ENCODE results near the gene KMT2A. TPM values are rescaled to one million over a fixed set of nuclear protein-coding genes. Genes with fewer than 3 reads are reported as not detected.

KMT2A gene
- total and polyA plus RNA-seq, 5 donors from 2014 or later, result 12.1 to 179 (median 18.4) TPM

GRCh38 chr11:118536726-118537125 lies 100.4 kb downstream of the KMT2A start:
- Histone ChIP-seq H3K27me3 (ENCODE audit: control insufficient read depth, insufficient read depth, low read length) (no peaks in the 10 kb centered on the region), H3K4me3 (ENCODE audit: low read depth, low read length) (no peak overlapping the region), H3K9me3 (ENCODE audit: control insufficient read depth in 2 of 2, low read length in 2 of 2) (no peaks in the 10 kb centered on the region), H3K4me1 (ENCODE audit: control insufficient read depth, insufficient read depth, low read length, poor library complexity, severe bottlenecking) (peaks cover 3% of the 10 kb centered on the region), H3K36me3 (ENCODE audit: control insufficient read depth, insufficient read depth, low read length) (no peaks in the 10 kb centered on the region), H3K27ac (ENCODE audit: insufficient read depth, low read length, poor library complexity, severe bottlenecking) (no peak overlapping the region)
- DNase-seq (no peak), ATAC-seq (ENCODE audit: low read depth in 2 of 2) (no peak)
- H3K4me1 Mint-ChIP-seq, result peaks cover 0 to 7% (median 2%) of the 10 kb centered on the region in 4 donors
- peaks cover 18% of the 10 kb centered on the region for H3K36me3 Mint-ChIP-seq
- H3K27me3 Mint-ChIP-seq, result no peaks in the 10 kb centered on the region
- H3K9me3 Mint-ChIP-seq, result no peaks in the 10 kb centered on the region
- peak overlapping the region in 1 of 4 donors; percentile 55 for H3K4me3 Mint-ChIP-seq
- no peak overlapping the region for H3K27ac Mint-ChIP-seq

DNA sequence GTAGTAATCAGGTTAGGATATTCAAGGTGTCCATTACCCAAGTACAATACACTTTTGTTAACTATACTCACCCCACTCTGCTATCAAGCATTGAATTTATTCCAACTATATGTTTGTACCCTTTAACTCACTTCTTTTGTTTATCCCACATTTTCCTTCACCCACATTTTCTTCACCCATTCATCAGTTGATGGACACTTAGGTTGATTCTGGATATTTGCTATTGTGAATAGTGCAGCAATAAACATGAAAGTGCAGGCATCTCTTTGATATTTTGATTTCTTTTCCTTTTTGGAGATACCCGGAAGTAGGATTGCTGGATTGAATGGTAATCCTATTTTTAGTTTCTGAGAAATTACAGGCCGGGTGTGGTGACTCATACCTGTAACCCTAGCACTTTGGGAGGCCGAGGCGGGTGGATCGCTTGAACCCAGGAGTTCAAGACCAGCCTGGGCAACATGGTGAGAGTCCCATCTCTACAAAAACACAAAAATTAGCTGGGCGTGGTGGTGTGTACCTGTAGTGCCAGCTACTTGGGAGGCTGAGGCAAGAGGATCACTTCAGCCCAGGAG lies 101.2 kb downstream of the KMT2A start:
- Mint-ChIP-seq H3K27me3 (no peaks in the 10 kb centered on the region), H3K4me1 (peaks cover 0 to under 1% (median 0%) of the 10 kb centered on the region in 4 donors), H3K4me3 (no peak overlapping the region), H3K9me3 (no peaks in the 10 kb centered on the region), H3K36me3 (peaks cover 18% of the 10 kb centered on the region), H3K27ac (no peak overlapping the region)
- no peaks in the 10 kb centered on the region for H3K27me3 ChIP-seq (ENCODE audit: control insufficient read depth, insufficient read depth, low read length)
- no peaks in the 10 kb centered on the region for H3K4me1 ChIP-seq (ENCODE audit: control insufficient read depth, insufficient read depth, low read length, poor library complexity, severe bottlenecking)
- H3K36me3 ChIP-seq (ENCODE audit: control insufficient read depth, insufficient read depth, low read length), result no peaks in the 10 kb centered on the region
- no peak overlapping the region for H3K4me3 ChIP-seq (ENCODE audit: low read depth, low read length)
- ATAC-seq (ENCODE audit: low read depth in 2 of 2), result no peak
- no peak for DNase-seq
- H3K9me3 ChIP-seq (ENCODE audit: control insufficient read depth in 2 of 2, low read length in 2 of 2), result no peaks in the 10 kb centered on the region
- H3K27ac ChIP-seq (ENCODE audit: insufficient read depth, low read length, poor library complexity, severe bottlenecking), result no peak overlapping the region

DNA sequence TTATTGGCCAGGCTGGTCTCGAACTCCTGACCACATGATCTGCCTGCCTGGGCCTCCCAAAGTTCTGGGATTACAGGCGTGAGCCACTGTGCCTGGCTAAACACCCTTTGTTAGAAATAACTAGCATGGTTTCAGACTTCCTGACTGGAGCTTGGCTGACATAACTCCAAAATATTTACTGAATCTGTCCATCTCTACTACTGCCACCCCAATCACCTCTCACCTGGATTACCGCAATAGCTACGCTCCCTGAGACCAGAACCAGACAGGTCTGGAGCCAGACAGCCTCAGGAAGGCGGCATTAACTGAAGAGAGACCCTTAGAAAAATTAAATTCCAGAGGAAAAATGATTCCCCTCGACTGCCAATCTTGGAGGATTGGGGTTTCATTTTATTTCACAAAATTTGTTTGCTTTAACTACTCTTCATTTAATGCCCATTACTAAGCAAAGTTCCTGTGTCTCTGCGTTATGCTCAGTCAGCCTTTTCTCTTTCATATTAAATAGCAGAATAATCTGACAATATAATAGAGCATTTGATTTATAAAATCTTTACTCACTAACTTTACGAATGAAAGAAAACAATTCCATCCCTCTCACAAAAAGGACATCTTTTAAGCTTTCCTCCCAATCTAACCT lies 107.8 kb downstream of the KMT2A start:
- Mint-ChIP-seq H3K27me3 (no peaks in the 10 kb centered on the region), H3K4me1 (no peaks in the 10 kb centered on the region), H3K4me3 (no peak overlapping the region), H3K36me3 (peaks cover 9% of the 10 kb centered on the region), H3K9me3 (no peaks in the 10 kb centered on the region), H3K27ac (no peak overlapping the region)
- Histone ChIP-seq H3K27ac (ENCODE audit: insufficient read depth, low read length, poor library complexity, severe bottlenecking) (no peak overlapping the region), H3K27me3 (ENCODE audit: control insufficient read depth, insufficient read depth, low read length) (no peaks in the 10 kb centered on the region), H3K9me3 (ENCODE audit: control insufficient read depth in 2 of 2, low read length in 2 of 2) (no peaks in the 10 kb centered on the region), H3K4me3 (ENCODE audit: low read depth, low read length) (no peak overlapping the region), H3K36me3 (ENCODE audit: control insufficient read depth, insufficient read depth, low read length) (peaks cover 8% of the 10 kb centered on the region), H3K4me1 (ENCODE audit: control insufficient read depth, insufficient read depth, low read length, poor library complexity, severe bottlenecking) (no peaks in the 10 kb centered on the region)
- ATAC-seq (ENCODE audit: low read depth in 2 of 2) (no peak), DNase-seq (no peak)

DNA sequence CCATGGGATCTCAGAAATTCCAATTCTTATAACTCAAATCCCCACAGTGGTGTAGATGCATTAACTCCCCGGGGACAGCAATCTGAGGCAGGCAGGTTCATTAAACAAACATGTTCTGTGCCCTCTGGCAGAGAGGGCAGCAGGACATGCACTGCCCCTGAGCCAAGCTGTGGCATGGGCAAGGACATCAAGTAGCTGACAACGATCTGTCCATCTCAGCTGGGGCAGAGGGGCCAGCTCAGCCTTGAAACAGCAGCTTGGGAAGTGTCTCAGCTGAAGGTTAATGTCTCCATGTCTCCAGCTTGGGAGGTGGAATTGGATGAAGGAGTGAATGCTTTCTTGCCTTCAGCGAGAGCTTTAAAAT lies 108.3 kb downstream of the KMT2A start:
- Mint-ChIP-seq H3K4me3 (no peak overlapping the region), H3K9me3 (no peaks in the 10 kb centered on the region), H3K36me3 (peaks cover 9% of the 10 kb centered on the region), H3K4me1 (no peaks in the 10 kb centered on the region), H3K27me3 (no peaks in the 10 kb centered on the region), H3K27ac (no peak overlapping the region)
- peaks cover 8% of the 10 kb centered on the region for H3K36me3 ChIP-seq (ENCODE audit: control insufficient read depth, insufficient read depth, low read length)
- no peaks in the 10 kb centered on the region for H3K9me3 ChIP-seq (ENCODE audit: control insufficient read depth in 2 of 2, low read length in 2 of 2)
- no peak overlapping the region for H3K4me3 ChIP-seq (ENCODE audit: low read depth, low read length)
- DNase-seq, result no peak
- H3K27me3 ChIP-seq (ENCODE audit: control insufficient read depth, insufficient read depth, low read length), result no peaks in the 10 kb centered on the region
- H3K27ac ChIP-seq (ENCODE audit: insufficient read depth, low read length, poor library complexity, severe bottlenecking), result no peak overlapping the region
- ATAC-seq (ENCODE audit: low read depth in 2 of 2), result no peak
- H3K4me1 ChIP-seq (ENCODE audit: control insufficient read depth, insufficient read depth, low read length, poor library complexity, severe bottlenecking), result no peaks in the 10 kb centered on the region

GRCh38 chr11:118545533-118545932 lies 109.2 kb downstream of the KMT2A start:
- peak overlapping the region in 1 of 3 donors; percentile 3 for H3K27ac Mint-ChIP-seq
- H3K4me1 Mint-ChIP-seq, result no peaks in the 10 kb centered on the region
- H3K9me3 Mint-ChIP-seq, result no peaks in the 10 kb centered on the region
- H3K36me3 ChIP-seq (ENCODE audit: control insufficient read depth, insufficient read depth, low read length), result peaks cover 8% of the 10 kb centered on the region
- H3K27ac ChIP-seq (ENCODE audit: insufficient read depth, low read length, poor library complexity, severe bottlenecking), result no peak overlapping the region
- no peaks in the 10 kb centered on the region for H3K27me3 Mint-ChIP-seq
- peaks cover 5% of the 10 kb centered on the region for H3K36me3 Mint-ChIP-seq
- no peaks in the 10 kb centered on the region for H3K9me3 ChIP-seq (ENCODE audit: control insufficient read depth in 2 of 2, low read length in 2 of 2)
- H3K4me3 Mint-ChIP-seq, result no peak overlapping the region
- no peak overlapping the region for H3K4me3 ChIP-seq (ENCODE audit: low read depth, low read length)
- DNase-seq, result no peak
- H3K4me1 ChIP-seq (ENCODE audit: control insufficient read depth, insufficient read depth, low read length, poor library complexity, severe bottlenecking), result no peaks in the 10 kb centered on the region
- H3K27me3 ChIP-seq (ENCODE audit: control insufficient read depth, insufficient read depth, low read length), result no peaks in the 10 kb centered on the region
- ATAC-seq (ENCODE audit: low read depth in 2 of 2), result no peak

DNA sequence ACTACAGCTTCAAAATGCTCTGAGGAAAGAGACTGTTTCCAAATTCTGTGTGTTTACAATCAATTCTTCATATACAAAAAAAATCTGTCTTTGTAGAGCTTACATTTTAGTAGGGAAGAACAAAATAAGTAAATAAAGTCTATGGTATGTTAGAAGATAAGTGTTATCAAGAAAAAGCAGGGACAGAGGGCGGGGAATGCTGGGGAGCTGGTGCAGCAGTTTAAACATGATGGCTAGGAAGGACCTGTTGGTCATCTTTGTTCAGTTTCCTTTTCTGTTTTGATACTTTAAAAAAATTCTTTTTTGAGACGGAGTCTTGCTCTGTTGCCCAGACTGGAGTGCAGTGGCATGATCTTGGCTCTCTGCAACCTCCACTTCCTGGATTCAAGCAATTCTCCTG lies 110.8 kb downstream of the KMT2A start:
- H3K9me3 Mint-ChIP-seq, result no peaks in the 10 kb centered on the region
- ATAC-seq (ENCODE audit: low read depth in 2 of 2) (no peak), DNase-seq (no peak)
- H3K4me3 Mint-ChIP-seq, result no peak overlapping the region
- no peak overlapping the region for H3K4me3 ChIP-seq (ENCODE audit: low read depth, low read length)
- peaks cover 15% of the 10 kb centered on the region for H3K36me3 ChIP-seq (ENCODE audit: control insufficient read depth, insufficient read depth, low read length)
- H3K36me3 Mint-ChIP-seq, result peaks cover 7% of the 10 kb centered on the region
- no peaks in the 10 kb centered on the region for H3K4me1 ChIP-seq (ENCODE audit: control insufficient read depth, insufficient read depth, low read length, poor library complexity, severe bottlenecking)
- no peaks in the 10 kb centered on the region for H3K4me1 Mint-ChIP-seq
- no peaks in the 10 kb centered on the region for H3K27me3 ChIP-seq (ENCODE audit: control insufficient read depth, insufficient read depth, low read length)
- H3K27ac Mint-ChIP-seq, result no peak overlapping the region
- no peaks in the 10 kb centered on the region for H3K27me3 Mint-ChIP-seq
- H3K9me3 ChIP-seq (ENCODE audit: control insufficient read depth in 2 of 2, low read length in 2 of 2), result no peaks in the 10 kb centered on the region
- no peak overlapping the region for H3K27ac ChIP-seq (ENCODE audit: insufficient read depth, low read length, poor library complexity, severe bottlenecking)

- Mint-ChIP-seq H3K9me3 (no peaks in the 10 kb centered on the region), H3K4me1 (peaks cover 0 to 5% (median 0%) of the 10 kb centered on the region in 4 donors), H3K4me3 (no peak overlapping the region), H3K27ac (peak overlapping the region in 1 of 3 donors; percentile 20), H3K27me3 (no peaks in the 10 kb centered on the region), H3K36me3 (peaks cover 35% of the 10 kb centered on the region)
- ATAC-seq (ENCODE audit: low read depth in 2 of 2) (no peak), DNase-seq (no peak)
- Histone ChIP-seq H3K4me3 (ENCODE audit: low read depth, low read length) (no peak overlapping the region), H3K9me3 (ENCODE audit: control insufficient read depth in 2 of 2, low read length in 2 of 2) (no peaks in the 10 kb centered on the region), H3K27me3 (ENCODE audit: control insufficient read depth, insufficient read depth, low read length) (no peaks in the 10 kb centered on the region), H3K27ac (ENCODE audit: insufficient read depth, low read length, poor library complexity, severe bottlenecking) (no peak overlapping the region), H3K36me3 (ENCODE audit: control insufficient read depth, insufficient read depth, low read length) (peaks cover 19% of the 10 kb centered on the region), H3K4me1 (ENCODE audit: control insufficient read depth, insufficient read depth, low read length, poor library complexity, severe bottlenecking) (no peaks in the 10 kb centered on the region)
These were observed 116.0 kb downstream of the KMT2A start for GRCh38 chr11:118552341-118552740.

DNA sequence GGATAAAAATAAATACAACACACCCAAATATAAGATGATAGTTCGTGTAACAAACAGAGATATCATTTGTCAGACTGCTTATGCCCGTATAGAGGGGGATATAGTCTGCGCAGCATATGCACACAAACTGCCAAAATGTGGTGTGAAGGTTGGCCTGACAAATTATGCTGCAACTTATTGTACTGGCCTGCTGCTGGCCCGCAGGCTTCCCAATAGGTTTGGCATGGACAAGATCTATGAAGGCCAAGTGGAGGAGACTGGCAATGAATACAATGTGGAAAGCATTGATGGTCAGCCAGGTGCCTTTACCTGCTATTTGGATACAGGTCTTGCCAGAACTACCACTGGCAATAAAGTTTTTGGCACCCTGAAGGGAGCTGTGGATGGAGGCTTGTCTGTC lies 124.5 kb downstream of the KMT2A start:
- H3K9me3 Mint-ChIP-seq, result no peaks in the 10 kb centered on the region
- H3K27ac ChIP-seq (ENCODE audit: insufficient read depth, low read length, poor library complexity, severe bottlenecking), result no peak overlapping the region
- no peaks in the 10 kb centered on the region for H3K27me3 ChIP-seq (ENCODE audit: control insufficient read depth, insufficient read depth, low read length)
- H3K27ac Mint-ChIP-seq, result no peak overlapping the region
- DNase-seq (no peak), ATAC-seq (ENCODE audit: low read depth in 2 of 2) (no peak)
- H3K4me1 ChIP-seq (ENCODE audit: control insufficient read depth, insufficient read depth, low read length, poor library complexity, severe bottlenecking), result peaks cover 9% of the 10 kb centered on the region
- H3K36me3 ChIP-seq (ENCODE audit: control insufficient read depth, insufficient read depth, low read length), result peaks cover 18% of the 10 kb centered on the region
- H3K36me3 Mint-ChIP-seq, result peaks cover 19% of the 10 kb centered on the region
- no peak overlapping the region for H3K4me3 Mint-ChIP-seq
- no peak overlapping the region for H3K4me3 ChIP-seq (ENCODE audit: low read depth, low read length)
- no peaks in the 10 kb centered on the region for H3K27me3 Mint-ChIP-seq
- no peaks in the 10 kb centered on the region for H3K9me3 ChIP-seq (ENCODE audit: control insufficient read depth in 2 of 2, low read length in 2 of 2)
- H3K4me1 Mint-ChIP-seq, result peaks cover 6 to 20% (median 10%) of the 10 kb centered on the region in 4 donors
